ENCODE results near the gene PILRA.

PILRA gene

DNA sequence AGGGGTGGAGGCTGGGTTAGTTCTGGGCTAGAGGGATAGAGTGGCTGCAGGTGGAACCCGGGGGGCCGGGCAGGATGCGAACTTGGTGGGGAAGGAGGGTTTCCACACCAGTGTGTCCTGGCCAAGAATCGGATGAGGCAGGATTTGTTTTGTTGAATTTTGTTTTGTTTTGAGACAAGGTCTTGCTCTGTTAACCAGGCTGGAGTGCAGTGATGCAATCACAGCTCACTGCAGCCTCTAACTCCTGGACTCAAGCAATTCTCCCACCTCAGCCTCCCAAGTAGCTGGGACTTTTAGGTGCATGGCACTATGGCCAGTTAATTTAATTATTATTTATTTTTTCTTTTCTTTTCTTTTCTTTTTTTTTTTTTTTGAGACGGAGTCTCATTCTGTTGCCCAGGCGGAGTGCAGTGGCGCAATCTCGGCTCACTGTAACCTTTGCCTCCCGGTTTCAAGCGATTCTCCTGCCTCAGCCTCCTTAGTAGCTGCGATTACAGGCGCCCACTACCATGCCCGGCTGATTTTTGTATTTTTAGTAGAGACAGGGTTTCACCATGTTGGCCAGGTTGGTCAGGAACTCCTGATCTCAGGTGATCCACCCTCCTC is 76.0 kb downstream of the PILRA start:
- DNase-seq (ENCODE audit: low read depth), result no peak
- H3K4me3 ChIP-seq (ENCODE audit: low read length), result no peak overlapping the region
- TF ChIP-seq, protein P1, sequence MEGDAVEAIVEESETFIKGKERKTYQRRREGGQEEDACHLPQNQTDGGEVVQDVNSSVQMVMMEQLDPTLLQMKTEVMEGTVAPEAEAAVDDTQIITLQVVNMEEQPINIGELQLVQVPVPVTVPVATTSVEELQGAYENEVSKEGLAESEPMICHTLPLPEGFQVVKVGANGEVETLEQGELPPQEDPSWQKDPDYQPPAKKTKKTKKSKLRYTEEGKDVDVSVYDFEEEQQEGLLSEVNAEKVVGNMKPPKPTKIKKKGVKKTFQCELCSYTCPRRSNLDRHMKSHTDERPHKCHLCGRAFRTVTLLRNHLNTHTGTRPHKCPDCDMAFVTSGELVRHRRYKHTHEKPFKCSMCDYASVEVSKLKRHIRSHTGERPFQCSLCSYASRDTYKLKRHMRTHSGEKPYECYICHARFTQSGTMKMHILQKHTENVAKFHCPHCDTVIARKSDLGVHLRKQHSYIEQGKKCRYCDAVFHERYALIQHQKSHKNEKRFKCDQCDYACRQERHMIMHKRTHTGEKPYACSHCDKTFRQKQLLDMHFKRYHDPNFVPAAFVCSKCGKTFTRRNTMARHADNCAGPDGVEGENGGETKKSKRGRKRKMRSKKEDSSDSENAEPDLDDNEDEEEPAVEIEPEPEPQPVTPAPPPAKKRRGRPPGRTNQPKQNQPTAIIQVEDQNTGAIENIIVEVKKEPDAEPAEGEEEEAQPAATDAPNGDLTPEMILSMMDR (conservative IDR thresholded peaks at IDR 0.05; ENCODE audit: low read depth, low read length), result no peak

All from retinal pigment epithelial cell (primary cell).